ENCODE measurements around the gene PEAR1. TPM values are rescaled to one million over a fixed set of nuclear protein-coding genes. Genes with fewer than 3 reads are reported as not detected.

The PEAR1 gene
- total and polyA plus RNA-seq, 2 donors (not counting 1 experiment from before 2014, with no cell fraction given): 0.03 TPM; not detected in 1

- POLR2A ChIA-PET: no interaction called here
- TF ChIP-seq CTCF (IDR thresholded peaks at IDR 0.05): no peak
- no peak for TF ChIP-seq EZH2 (IDR thresholded peaks at IDR 0.05; ENCODE audit: borderline replicate concordance, insufficient read depth, low read depth, low read length, poor library complexity, severe bottlenecking)
- Histone ChIP-seq H3K79me2 (ENCODE audit: control insufficient read depth, insufficient read depth, low read length) (no peaks in the 10 kb centered on the region), H3K9ac (ENCODE audit: low read length) (no peak overlapping the region), H3K36me3 (replicated peaks in 1 of 2; ENCODE audit: control extremely low read depth in 1 of 2, control insufficient read depth in 1 of 2, extremely low read depth in 1 of 2, insufficient read depth in 2 of 2, low read length in 1 of 2) (no peaks in the 10 kb centered on the region), H3K9me3 (ENCODE audit: control extremely low read depth in 1 of 3, control insufficient read depth in 2 of 3, insufficient read depth in 1 of 3, low read length in 2 of 3) (no peaks in the 10 kb centered on the region), H3K4me2 (replicated peaks; ENCODE audit: low read depth, low read length, poor library complexity, severe bottlenecking) (no peak overlapping the region), H3K4me1 (ENCODE audit: control insufficient read depth in 2 of 2, insufficient read depth in 2 of 2, low read length in 2 of 2) (peaks cover 1 to 8% of the 10 kb centered on the region in 2 donors), H3K27me3 (replicated peaks in 1 of 4; ENCODE audit: control extremely low read depth in 1 of 4, control insufficient read depth in 3 of 4, insufficient read depth in 4 of 4, low read length in 3 of 4) (peaks cover 0 to 53% (median 23%) of the 10 kb centered on the region in 4 experiments), H2AFZ (ENCODE audit: insufficient read depth, low read depth, low read length, poor library complexity, severe bottlenecking) (no peak overlapping the region), H3K4me3 (ENCODE audit: control extremely low read depth in 1 of 5, extremely low read depth in 1 of 5, insufficient read depth in 1 of 5, low read depth in 2 of 5, low read length in 4 of 5) (no peak overlapping the region), H3K27ac (ENCODE audit: low read length in 2 of 2) (no peak overlapping the region), H4K20me1 (ENCODE audit: control insufficient read depth, insufficient read depth, low read length, poor library complexity, severe bottlenecking) (no peaks in the 10 kb centered on the region)
- DNase-seq (no peak), ATAC-seq (ENCODE audit: low read depth) (no peak)
- intact Hi-C loops (cut with micrococcal nuclease): no loop called here
- CTCF ChIA-PET: no interaction called here
- 87% methylated on average over 5 of the region's 12 CpGs for WGBS (ENCODE audit: insufficient coverage)
- Mint-ChIP-seq H3K27me3 (peaks cover 50% of the 10 kb centered on the region), H3K9me3 (ENCODE audit: insufficient read depth) (no peaks in the 10 kb centered on the region), H3K4me3 (no peak overlapping the region), H3K4me1 (peaks cover 3% of the 10 kb centered on the region), H3K27ac (no peak overlapping the region)
Measured at GRCh38 chr1:156866249-156866909, 27.1 kb upstream of the PEAR1 start.

GRCh38 chr1:156868341-156868740 is 25.2 kb upstream of the PEAR1 start:
- Mint-ChIP-seq H3K9me3 (ENCODE audit: insufficient read depth) (no peaks in the 10 kb centered on the region), H3K27ac (no peak overlapping the region), H3K4me1 (no peaks in the 10 kb centered on the region), H3K27me3 (peaks cover 40% of the 10 kb centered on the region), H3K4me3 (no peak overlapping the region)
- Histone ChIP-seq H3K27me3 (replicated peaks in 1 of 4; ENCODE audit: control extremely low read depth in 1 of 4, control insufficient read depth in 3 of 4, insufficient read depth in 4 of 4, low read length in 3 of 4) (peaks cover 0 to 37% (median 8%) of the 10 kb centered on the region in 4 experiments), H3K4me1 (ENCODE audit: control insufficient read depth in 2 of 2, insufficient read depth in 2 of 2, low read length in 2 of 2) (no peaks in the 10 kb centered on the region), H3K9ac (ENCODE audit: low read length) (no peak overlapping the region), H3K79me2 (ENCODE audit: control insufficient read depth, insufficient read depth, low read length) (no peaks in the 10 kb centered on the region), H2AFZ (ENCODE audit: insufficient read depth, low read depth, low read length, poor library complexity, severe bottlenecking) (no peak overlapping the region), H3K27ac (ENCODE audit: low read length in 2 of 2) (no peak overlapping the region), H3K9me3 (ENCODE audit: control extremely low read depth in 1 of 3, control insufficient read depth in 2 of 3, insufficient read depth in 1 of 3, low read length in 2 of 3) (no peaks in the 10 kb centered on the region), H3K36me3 (replicated peaks in 1 of 2; ENCODE audit: control extremely low read depth in 1 of 2, control insufficient read depth in 1 of 2, extremely low read depth in 1 of 2, insufficient read depth in 2 of 2, low read length in 1 of 2) (no peaks in the 10 kb centered on the region), H4K20me1 (ENCODE audit: control insufficient read depth, insufficient read depth, low read length, poor library complexity, severe bottlenecking) (no peaks in the 10 kb centered on the region), H3K4me3 (ENCODE audit: control extremely low read depth in 1 of 5, extremely low read depth in 1 of 5, insufficient read depth in 1 of 5, low read depth in 2 of 5, low read length in 4 of 5) (no peak overlapping the region), H3K4me2 (replicated peaks; ENCODE audit: low read depth, low read length, poor library complexity, severe bottlenecking) (no peak overlapping the region)
- ATAC-seq (ENCODE audit: low read depth): no peak
- WGBS (ENCODE audit: insufficient coverage): 86% methylated on average over 13 of the region's 13 CpGs
- no peak for DNase-seq
- CTCF ChIA-PET: interaction anchor here (1.0 kb wide), 1 partner anchor 8 kb away, joined by 4 read pairs; no protein-coding TSS in a partner anchor
- POLR2A ChIA-PET: no interaction called here
- TF ChIP-seq EZH2 (IDR thresholded peaks at IDR 0.05; ENCODE audit: borderline replicate concordance, insufficient read depth, low read depth, low read length, poor library complexity, severe bottlenecking): no peak
- TF ChIP-seq CTCF (IDR thresholded peaks at IDR 0.05): no peak
- intact Hi-C loops (cut with micrococcal nuclease): no loop called here

All from B cell (primary cell).